Mucosa of descending colon (tissue), 3 donors: Measurements from ENCODE around the gene CACNA2D3. TPM values are rescaled to one million over a fixed set of nuclear protein-coding genes. Genes with fewer than 3 reads are reported as not detected.

Experiments used
- ATAC-seq: fragments of 200-7000 bp; cut with Tn5 transposase; one replicate; pipeline ENCODE4 v1.9.1; 2020; ENCODE audit warnings: mild to moderate bottlenecking, moderate library complexity
- DNase-seq, 3 donors: peaks; one replicate each; pipeline ENCODE4 v3.0.0-alpha.2; 2020
- H3K36me3 ChIP-seq: fragments of 200-600 bp; one replicate; pipeline ENCODE4 v1.8.0; 2021; ENCODE audit warnings: low read depth, mild to moderate bottlenecking
- H3K4me1 ChIP-seq: fragments of 200-600 bp; one replicate; pipeline ENCODE4 v1.8.0; 2021; ENCODE audit warnings: low read depth, mild to moderate bottlenecking
- H3K4me3 ChIP-seq: fragments of 200-600 bp; one replicate; pipeline ENCODE4 v1.8.0; 2021; ENCODE audit warnings: mild to moderate bottlenecking
- H3K9me3 ChIP-seq: fragments of 200-600 bp; one replicate; pipeline ENCODE4 v1.8.0; 2021; ENCODE audit warnings: mild to moderate bottlenecking
- intact Hi-C, 2 donors: fragments of 100-400 bp; cut with DNase I in 1 of 2; cut with micrococcal nuclease in 1 of 2; formaldehyde crosslinking; loops; one replicate each; pipeline versions ENCODE4 v1.11.0 to v1.11.1; 2022; cut with DNase I, micrococcal nuclease
- total RNA-seq, 3 donors: library from RNA; stranded (reverse); fragmentation: NEBNext Ultra II Directional in 2 of 3; extraction: Animal tissue kit (Norgen Biotek cat#: 25700) in 2 of 3; gene quantifications; one replicate each; pipeline versions ENCODE4 v1.2.1 to v1.2.4, GENCODE V29; 2021 to 2023
- TF ChIP-seq, protein P1 (sequence below): fragments of 200-600 bp; IDR thresholded peaks from one replicate; pipeline ENCODE4 v1.8.0; 2022; ENCODE audit warnings: antibody characterized with exemption, mild to moderate bottlenecking
- donor health status: DM: no; HTN: no; CAD: no; lungs with moderate emphysema.
- donor health status: DM: no; HTN: no; CAD: no.
- donor health status: DM: no; HTN: yes; CAD: no.

CACNA2D3 gene
- total RNA-seq, 3 donors from 2014 or later, result 0.34 to 3.5 (median 0.55) TPM

DNA sequence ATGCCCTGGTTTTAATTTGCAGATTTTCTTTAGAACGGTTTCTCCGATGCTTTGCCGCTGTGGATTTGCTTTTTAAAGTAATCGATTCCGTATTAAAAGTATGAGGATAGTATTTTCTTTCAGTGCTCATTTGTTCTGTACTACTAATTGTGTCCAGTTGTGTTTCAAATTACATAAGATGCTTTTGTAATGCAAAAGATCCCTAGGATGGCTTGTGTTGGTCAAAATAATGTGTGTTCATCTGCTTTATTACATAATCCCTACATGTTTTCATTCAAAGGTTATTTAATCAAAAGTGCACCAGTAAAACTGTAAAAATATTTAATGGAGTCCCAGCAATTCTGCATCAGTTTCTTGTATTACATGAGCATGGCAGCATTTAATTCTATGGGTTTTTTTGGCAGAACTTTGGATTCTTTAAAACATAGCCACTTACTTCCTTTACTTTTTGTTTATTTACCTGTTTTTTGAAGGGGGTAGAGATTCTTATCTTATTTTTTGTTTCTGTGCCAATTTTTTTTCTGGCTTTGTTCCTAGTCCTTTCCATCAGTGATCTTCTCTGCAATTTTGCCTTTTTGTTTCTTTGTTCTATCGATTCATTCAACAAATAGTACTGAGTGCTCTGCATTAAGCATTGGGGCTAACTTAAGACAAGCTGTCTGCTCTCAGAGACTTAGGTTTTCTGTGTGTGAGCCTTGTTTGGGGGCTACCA is 452.7 kb downstream of the CACNA2D3 start:
- TF ChIP-seq, protein P1, sequence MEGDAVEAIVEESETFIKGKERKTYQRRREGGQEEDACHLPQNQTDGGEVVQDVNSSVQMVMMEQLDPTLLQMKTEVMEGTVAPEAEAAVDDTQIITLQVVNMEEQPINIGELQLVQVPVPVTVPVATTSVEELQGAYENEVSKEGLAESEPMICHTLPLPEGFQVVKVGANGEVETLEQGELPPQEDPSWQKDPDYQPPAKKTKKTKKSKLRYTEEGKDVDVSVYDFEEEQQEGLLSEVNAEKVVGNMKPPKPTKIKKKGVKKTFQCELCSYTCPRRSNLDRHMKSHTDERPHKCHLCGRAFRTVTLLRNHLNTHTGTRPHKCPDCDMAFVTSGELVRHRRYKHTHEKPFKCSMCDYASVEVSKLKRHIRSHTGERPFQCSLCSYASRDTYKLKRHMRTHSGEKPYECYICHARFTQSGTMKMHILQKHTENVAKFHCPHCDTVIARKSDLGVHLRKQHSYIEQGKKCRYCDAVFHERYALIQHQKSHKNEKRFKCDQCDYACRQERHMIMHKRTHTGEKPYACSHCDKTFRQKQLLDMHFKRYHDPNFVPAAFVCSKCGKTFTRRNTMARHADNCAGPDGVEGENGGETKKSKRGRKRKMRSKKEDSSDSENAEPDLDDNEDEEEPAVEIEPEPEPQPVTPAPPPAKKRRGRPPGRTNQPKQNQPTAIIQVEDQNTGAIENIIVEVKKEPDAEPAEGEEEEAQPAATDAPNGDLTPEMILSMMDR, result no peak
- H3K4me3 ChIP-seq, result no peak overlapping the region
- ATAC-seq (no peak), DNase-seq (no peak)
- no peaks in the 10 kb centered on the region for H3K4me1 ChIP-seq
- no peaks in the 10 kb centered on the region for H3K36me3 ChIP-seq
- intact Hi-C loops, result no loop called here
- no peaks in the 10 kb centered on the region for H3K9me3 ChIP-seq

DNA sequence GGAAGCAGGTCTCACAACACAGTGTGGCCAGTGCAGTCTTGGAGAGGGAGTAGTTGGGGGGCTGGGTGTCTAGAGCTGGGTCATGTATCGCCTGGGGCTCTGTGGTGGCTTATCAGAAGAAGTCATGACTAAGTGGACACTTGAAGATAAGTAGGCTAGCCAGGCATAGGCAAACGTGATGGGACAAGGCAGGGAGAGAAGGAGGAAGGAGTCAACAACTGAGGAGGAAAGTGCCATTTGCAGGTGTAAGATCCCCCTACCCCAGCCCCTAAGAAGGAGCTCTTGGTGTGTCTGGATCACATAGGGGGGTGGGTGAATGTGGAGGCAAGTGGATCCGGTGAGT is 453.2 kb downstream of the CACNA2D3 start:
- intact Hi-C loops, result no loop called here
- no peak for DNase-seq
- no peak for ATAC-seq
- Histone ChIP-seq H3K36me3 (no peaks in the 10 kb centered on the region), H3K4me1 (no peaks in the 10 kb centered on the region), H3K4me3 (no peak overlapping the region), H3K9me3 (no peaks in the 10 kb centered on the region)
- TF ChIP-seq, protein P1, result no peak

DNA sequence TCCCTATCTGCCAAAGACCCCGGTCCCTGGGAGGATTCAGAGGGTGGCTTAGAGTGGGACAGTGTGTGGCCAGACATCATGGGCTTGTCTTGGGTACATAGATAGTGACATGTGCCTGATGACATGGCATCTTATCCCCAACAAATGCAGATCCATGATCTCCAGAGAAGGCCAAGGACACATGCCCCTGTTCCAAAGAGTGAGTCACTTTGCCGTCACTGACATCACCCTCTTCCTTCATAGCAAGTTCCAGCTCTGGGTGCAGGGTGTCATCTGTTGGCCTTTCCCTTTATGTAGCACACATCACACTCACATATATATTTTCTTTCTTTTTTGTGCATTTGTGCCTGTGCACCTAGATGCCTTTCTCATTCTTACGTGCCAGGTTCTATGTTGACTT is 455.0 kb downstream of the CACNA2D3 start:
- H3K4me3 ChIP-seq, result no peak overlapping the region
- intact Hi-C loops, result no loop called here
- TF ChIP-seq, protein P1, result no peak
- no peaks in the 10 kb centered on the region for H3K9me3 ChIP-seq
- DNase-seq (no peak), ATAC-seq (no peak)
- no peaks in the 10 kb centered on the region for H3K36me3 ChIP-seq
- H3K4me1 ChIP-seq, result no peaks in the 10 kb centered on the region

DNA sequence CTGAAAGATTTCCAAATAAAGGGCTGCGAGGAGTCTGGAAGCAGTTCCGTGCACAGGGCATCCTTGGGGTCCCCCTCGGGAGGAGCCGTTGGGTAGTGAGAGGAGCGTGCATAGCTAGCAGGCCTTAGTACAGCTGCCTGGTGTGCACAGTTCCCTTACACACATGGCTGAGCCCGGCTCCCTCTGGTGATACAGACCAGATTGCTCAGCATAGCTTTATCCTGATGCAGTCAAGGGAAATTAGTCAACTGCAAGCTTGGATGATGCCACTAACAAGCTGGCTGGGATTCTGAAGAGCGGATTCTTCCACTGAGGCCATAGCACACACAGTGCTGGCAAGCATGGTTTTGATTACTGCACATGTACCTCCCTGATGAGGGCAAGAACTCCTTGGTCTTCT is 456.1 kb downstream of the CACNA2D3 start:
- intact Hi-C loops, result no loop called here
- Histone ChIP-seq H3K36me3 (no peaks in the 10 kb centered on the region), H3K4me3 (no peak overlapping the region), H3K4me1 (no peaks in the 10 kb centered on the region), H3K9me3 (no peaks in the 10 kb centered on the region)
- ATAC-seq (no peak), DNase-seq (no peak)
- TF ChIP-seq, protein P1, result no peak

DNA sequence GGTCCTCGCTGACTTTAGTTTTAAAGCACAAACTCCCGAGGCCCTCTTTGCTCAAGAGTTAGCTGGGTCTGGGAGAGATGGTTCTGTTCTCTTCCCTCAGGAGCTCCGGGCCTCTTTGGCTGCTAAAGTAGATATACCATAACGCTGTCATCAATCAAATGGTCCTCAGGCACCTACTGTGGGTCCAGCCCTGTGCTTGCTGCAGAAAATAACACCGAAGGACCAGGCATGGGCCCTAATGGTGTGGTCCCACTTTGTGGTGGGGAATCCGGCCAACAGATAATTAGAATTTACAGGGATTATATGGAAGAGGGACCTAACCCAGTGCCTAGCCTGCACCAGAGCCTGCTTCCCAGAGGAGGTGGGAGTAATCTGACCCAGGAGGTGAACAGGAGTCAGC is 458.1 kb downstream of the CACNA2D3 start:
- no peak for DNase-seq
- no peaks in the 10 kb centered on the region for H3K9me3 ChIP-seq
- no peak overlapping the region for H3K4me3 ChIP-seq
- TF ChIP-seq, protein P1, result no peak
- intact Hi-C loops, result no loop called here
- no peaks in the 10 kb centered on the region for H3K4me1 ChIP-seq
- no peaks in the 10 kb centered on the region for H3K36me3 ChIP-seq
- ATAC-seq, result no peak

DNA sequence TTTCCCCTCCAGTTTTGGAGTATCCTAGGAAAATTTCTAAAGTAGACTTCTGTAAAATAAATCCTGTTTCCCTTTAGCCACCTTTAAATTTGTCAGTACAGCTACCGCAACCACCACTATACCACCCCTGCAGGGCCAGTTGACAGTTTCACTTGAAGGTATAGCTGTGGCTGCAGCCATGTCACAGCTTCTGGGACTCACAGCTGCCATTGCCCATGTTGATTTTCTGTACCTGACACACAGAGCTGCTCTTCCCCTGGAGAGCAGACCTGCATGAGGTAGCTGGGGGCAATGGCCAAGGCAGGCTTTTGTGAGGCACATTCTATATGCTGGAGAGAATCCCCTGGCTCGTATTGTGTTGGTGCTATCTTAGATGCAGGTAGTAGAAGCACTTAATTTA is 460.1 kb downstream of the CACNA2D3 start:
- TF ChIP-seq, protein P1, result no peak
- ATAC-seq, result no peak
- no peak for DNase-seq
- Histone ChIP-seq H3K36me3 (no peaks in the 10 kb centered on the region), H3K4me1 (no peaks in the 10 kb centered on the region), H3K9me3 (no peaks in the 10 kb centered on the region), H3K4me3 (no peak overlapping the region)
- intact Hi-C loops, result no loop called here
